Endothelial cell of umbilical vein (primary cell): Measurements from ENCODE around the gene LMLN. TPM values are rescaled to one million over a fixed set of nuclear protein-coding genes. Genes with fewer than 3 reads are reported as not detected.

Experiments
- BruUV-seq: library from RNA; stranded (reverse); fragments of 400-500 nt; replicated peaks from 2 replicates; lab custom pipeline; 2021; lab: Mats Ljungman, UMichigan
- CTCF ChIA-PET: fragments of 300-600, 350-600 bp; sonication (Branson Sonifier 250); formaldehyde crosslinking; loops from one replicate; lab custom pipeline; 2021; ENCODE audit warnings: antibody characterized with exemption, inconsistent platforms; lab: Charles Lee
- POLR2A ChIA-PET: fragments of 300-600, 350-600 bp; sonication (Branson Sonifier 250); formaldehyde crosslinking; loops from one replicate; lab custom pipeline; 2021; ENCODE audit warnings: antibody characterized with exemption, inconsistent platforms; lab: Charles Lee
- DNase-seq: peaks from one replicate; pipeline ENCODE4 v3.0.0-alpha.2; 2011; ENCODE audit warnings: low read depth, low spot score
- FAIRE-seq: peaks from 2 replicates; lab custom pipeline; 2011; peaks lifted over from hg19 to GRCh38; lab: Jason Lieb, UNC
- H2AFZ ChIP-seq: 2 replicates; pipeline ENCODE4 v1.6.0; 2012; ENCODE audit warnings: low read depth, low read length, control low read depth, inconsistent platforms
- H3K27ac ChIP-seq: 2 replicates; pipeline ENCODE4 v1.5.1; 2011; ENCODE audit warnings: low read depth, mild to moderate bottlenecking, control low read depth, low read length, moderate library complexity; ENCODE audit not compliant: insufficient read depth
- H3K27me3 ChIP-seq, 2 experiments: 2 replicates each; pipeline versions ENCODE4 v1.6.0 to v1.6.1; 2011; ENCODE audit warnings: low read length in 2 of 2, mixed read lengths in 1 of 2; ENCODE audit not compliant: control insufficient read depth in 2 of 2, insufficient read depth in 2 of 2
- H3K36me3 ChIP-seq, 2 experiments: 2 replicates in 1 of 2; 3 replicates in 1 of 2; pipeline ENCODE4 v1.5.1; 2011; ENCODE audit warnings: low read length in 2 of 2, mild to moderate bottlenecking in 1 of 2, moderate library complexity in 1 of 2; ENCODE audit not compliant: control insufficient read depth in 2 of 2, insufficient read depth in 2 of 2; ENCODE audit errors: extremely low read depth in 1 of 2
- H3K4me1 ChIP-seq: 3 replicates; pipeline ENCODE4 v1.5.1; 2011; ENCODE audit warnings: mild to moderate bottlenecking, low read length; ENCODE audit not compliant: control insufficient read depth, insufficient read depth; ENCODE audit errors: extremely low read depth
- H3K4me2 ChIP-seq: 2 replicates; pipeline ENCODE4 v1.6.1; 2011; ENCODE audit warnings: low read length, control low read depth, mixed read lengths; ENCODE audit not compliant: insufficient read depth
- H3K4me3 ChIP-seq, 3 experiments: fragments of 200-600 bp in 1 of 3; sonication (generic), shearing (Covaris generic) in 1 of 3; replicated peaks in 1 of 3; 2 replicates each; pipeline ENCODE4 v1.5.1; 2011 to 2016; ENCODE audit warnings: control low read depth in 3 of 3, low read length in 3 of 3, mild to moderate bottlenecking in 2 of 3, inconsistent platforms in 1 of 3, low read depth in 1 of 3, moderate library complexity in 1 of 3; ENCODE audit not compliant: insufficient read depth in 1 of 3
- H3K79me2 ChIP-seq: 2 replicates; pipeline ENCODE4 v1.6.0; 2012; ENCODE audit warnings: low read length, inconsistent platforms; ENCODE audit not compliant: control insufficient read depth, insufficient read depth
- H3K9ac ChIP-seq: replicated peaks from 2 replicates; pipeline ENCODE3; 2011; ENCODE audit warnings: low read length, control low read depth; ENCODE audit not compliant: insufficient read depth; ENCODE audit errors: extremely low read depth
- H3K9me1 ChIP-seq: replicated peaks from 3 replicates; pipeline ENCODE4 v1.6.0; 2011; ENCODE audit warnings: mild to moderate bottlenecking, low read length; ENCODE audit not compliant: control insufficient read depth, insufficient read depth; ENCODE audit errors: extremely low read depth
- H3K9me3 ChIP-seq: replicated peaks from 2 replicates; pipeline ENCODE4 v1.5.1; 2012; ENCODE audit warnings: low read length, inconsistent platforms; ENCODE audit not compliant: control insufficient read depth, insufficient read depth
- H4K20me1 ChIP-seq: replicated peaks from 2 replicates; pipeline ENCODE3; 2011; ENCODE audit warnings: mild to moderate bottlenecking, low read length; ENCODE audit not compliant: control insufficient read depth, insufficient read depth; ENCODE audit errors: extremely low read depth
- CTCF ChIP-seq, 2 donors: IDR thresholded peaks; 1 replicate in 1 of 2; 2 replicates in 1 of 2; pipeline ENCODE4 v1.5.1; 2011; ENCODE audit warnings: low read length in 2 of 2, mild to moderate bottlenecking in 2 of 2, moderate library complexity in 2 of 2, control low read depth in 1 of 2, inconsistent platforms in 1 of 2, low read depth in 1 of 2; ENCODE audit not compliant: insufficient read depth in 1 of 2; ENCODE audit errors: extremely low read depth in 1 of 2
- FOS ChIP-seq: IDR thresholded peaks from 2 replicates; pipeline ENCODE4 v1.6.1; 2011; ENCODE audit warnings: mild to moderate bottlenecking, low read length, moderate library complexity, borderline replicate concordance; ENCODE audit not compliant: insufficient read depth
- MAX ChIP-seq: IDR thresholded peaks from 2 replicates; pipeline ENCODE4 v1.6.1; 2011; ENCODE audit not compliant: insufficient read depth, insufficient read length
- MYC ChIP-seq: IDR thresholded peaks from one replicate; pipeline ENCODE4 v1.6.1; 2011; ENCODE audit warnings: mild to moderate bottlenecking, low read depth, low read length
- POLR2A ChIP-seq: IDR thresholded peaks from 2 replicates; pipeline ENCODE4 v1.6.1; 2012; ENCODE audit warnings: low read depth, mild to moderate bottlenecking, control low read depth, low read length
- POLR2AphosphoS5 ChIP-seq: IDR thresholded peaks from 2 replicates; pipeline ENCODE4 v1.6.1; 2012; ENCODE audit warnings: low read depth, mild to moderate bottlenecking, control low read depth, low read length, moderate library complexity; ENCODE audit not compliant: insufficient read depth
- dilution Hi-C: fragments of 300-500 bp; cut with MboI; formaldehyde crosslinking; loops from one replicate; pipeline ENCODE4 v1.15.0; 2019; ENCODE audit warnings: low sequenced_read_pairs; ENCODE audit not compliant: extremely low pct_ligation_motif_present
- intact Hi-C: fragments of 100-400 bp; cut with micrococcal nuclease; formaldehyde crosslinking; loops from one replicate; pipeline ENCODE4 v1.10.0; 2022
- polyA plus RNA-seq, 4 experiments: library from polyadenylated mRNA; depleted of rRNA in 3 of 4; stranded (reverse) in 3 of 4; unstranded in 1 of 4; fragments of >200 nt; gene quantifications; 2 replicates each; pipeline versions ENCODE4 v1.2.1 to v1.2.3, GENCODE V29; 2011 to 2012; ENCODE audit warnings: missing spikeins in 1 of 4
- total RNA-seq: library from RNA; stranded (reverse); gene quantifications from 2 replicates; pipeline ENCODE4 v1.2.3, GENCODE V29; 2021

The LMLN gene
- total and polyA plus RNA-seq, 2 donors (not counting 3 experiments of a cell fraction or from before 2014, with no cell fraction given), result 4.8 to 6.5 TPM

- CTCF ChIA-PET, result interaction anchor here (1.0 to 3.0 kb wide), 3 partner anchors 10 to 15 kb away, joined by 5 to 13 read pairs (median 10); no protein-coding TSS in a partner anchor
- dilution Hi-C loops, result no loop called here
- H3K79me2 ChIP-seq, result no peaks in the 10 kb centered on the region
These were observed 105.9 kb downstream of the LMLN start for GRCh38 chr3:198065897-198066296.

More at GRCh38 chr3:198065897-198066296, 105.9 kb downstream of the LMLN start:
- POLR2A ChIA-PET, result no interaction called here
- H3K9ac ChIP-seq, result no peak overlapping the region
- H3K9me3 ChIP-seq, result no peaks in the 10 kb centered on the region
- no peak for FAIRE-seq
- BruUV-seq, result no TSS peak
- H3K4me3 ChIP-seq, result no peak overlapping the region
- H3K4me2 ChIP-seq, result no peak overlapping the region
- H2AFZ ChIP-seq, result no peak overlapping the region
- intact Hi-C loops, result no loop called here
- no peaks in the 10 kb centered on the region for H3K4me1 ChIP-seq
- DNase-seq, result no peak
- TF ChIP-seq FOS (no peak), MYC (no peak), MAX (no peak), CTCF (IDR thresholded peaks at IDR 0.05; ENCODE audit: extremely low read depth in 1 of 2, insufficient read depth in 1 of 2, low read depth in 1 of 2, low read length in 2 of 2) (no peak), POLR2A (no peak), POLR2AphosphoS5 (no peak)
- peaks cover 5 to 15% of the 10 kb centered on the region in 2 experiments for H3K27me3 ChIP-seq
- no peaks in the 10 kb centered on the region for H3K9me1 ChIP-seq
- H3K36me3 ChIP-seq, result no peaks in the 10 kb centered on the region
- no peaks in the 10 kb centered on the region for H4K20me1 ChIP-seq
- no peak overlapping the region for H3K27ac ChIP-seq
